H1 (cell line): ENCODE measurements around the gene GRXCR1. TPM values are rescaled to one million over a fixed set of nuclear protein-coding genes. Genes with fewer than 3 reads are reported as not detected.

ENCODE experiments used
- CHD1 ChIP-seq: IDR thresholded peaks from 2 replicates; pipeline ENCODE4 v1.6.1; 2012; ENCODE audit warnings: low read depth, low read length, improper control_type of control experiment
- polyA plus RNA-seq, 7 experiments: library from polyadenylated mRNA; depleted of rRNA in 3 of 7; stranded (reverse) in 5 of 7; unstranded in 2 of 7; fragments of >200 nt in 5 of 7; fragments of 200-250 nt in 2 of 7; gene quantifications; 1 replicate in 5 of 7; 2 replicates in 1 of 7; 4 replicates in 1 of 7; pipeline versions ENCODE4 v1.2.1 to v1.2.3, GENCODE V29; 2011 to 2013; ENCODE audit warnings: missing spikeins in 2 of 7, mixed read lengths in 2 of 7
- total RNA-seq: library from RNA; stranded (reverse); fragmentation: NEBNext Ultra II Directional; extraction: Animal tissue kit (Norgen Biotek cat#: 25700); gene quantifications from 2 replicates; pipeline ENCODE4 v1.2.1, GENCODE V29; 2021
- TF ChIP-seq, protein P1 (sequence below): IDR thresholded peaks from 2 replicates; pipeline ENCODE4 v1.6.1; 2012; ENCODE audit warnings: inconsistent platforms

Gene GRXCR1
- total and polyA plus RNA-seq, 2 of the 8 experiments (the other 6 are each of a cell fraction or from before 2014, with no cell fraction given): not detected

- TF ChIP-seq, protein P1, sequence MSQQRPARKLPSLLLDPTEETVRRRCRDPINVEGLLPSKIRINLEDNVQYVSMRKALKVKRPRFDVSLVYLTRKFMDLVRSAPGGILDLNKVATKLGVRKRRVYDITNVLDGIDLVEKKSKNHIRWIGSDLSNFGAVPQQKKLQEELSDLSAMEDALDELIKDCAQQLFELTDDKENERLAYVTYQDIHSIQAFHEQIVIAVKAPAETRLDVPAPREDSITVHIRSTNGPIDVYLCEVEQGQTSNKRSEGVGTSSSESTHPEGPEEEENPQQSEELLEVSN: no peak
- no peak for TF ChIP-seq CHD1
These were observed 53.4 kb downstream of the GRXCR1 start (continued) for GRCh38 chr4:42945874-42946273.
